GM18873 (cell line): ENCODE results near the gene NOTCH1.

ENCODE experiments used
- ATAC-seq: cut with Tn5 transposase; IDR thresholded peaks from one replicate; pipeline ENCODE4 v1.9.1; 2021; ENCODE audit warnings: mild to moderate bottlenecking, moderate library complexity, moderate number of reproducible peaks; ENCODE audit not compliant: unreplicated experiment, low FRiP score

NOTCH1 gene

DNA sequence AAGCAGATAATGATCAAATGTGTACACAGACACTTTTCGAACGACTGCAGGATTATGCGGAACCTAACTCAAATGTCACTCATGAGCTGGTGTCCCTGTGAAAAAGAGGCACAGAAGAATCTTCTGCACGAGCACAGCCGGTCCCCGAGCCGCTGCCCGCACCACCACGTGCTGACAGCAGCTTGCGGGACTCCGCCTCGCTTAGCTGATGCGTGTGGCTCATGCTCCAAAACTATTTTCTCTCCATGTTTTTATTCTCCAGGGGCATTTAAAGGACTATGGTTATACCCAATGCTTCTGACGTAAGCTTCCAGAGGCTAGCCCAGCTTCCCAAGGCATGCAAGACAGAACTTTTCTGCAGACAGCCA, 72.5 kb downstream of the NOTCH1 start:
- ATAC-seq = no peak

DNA sequence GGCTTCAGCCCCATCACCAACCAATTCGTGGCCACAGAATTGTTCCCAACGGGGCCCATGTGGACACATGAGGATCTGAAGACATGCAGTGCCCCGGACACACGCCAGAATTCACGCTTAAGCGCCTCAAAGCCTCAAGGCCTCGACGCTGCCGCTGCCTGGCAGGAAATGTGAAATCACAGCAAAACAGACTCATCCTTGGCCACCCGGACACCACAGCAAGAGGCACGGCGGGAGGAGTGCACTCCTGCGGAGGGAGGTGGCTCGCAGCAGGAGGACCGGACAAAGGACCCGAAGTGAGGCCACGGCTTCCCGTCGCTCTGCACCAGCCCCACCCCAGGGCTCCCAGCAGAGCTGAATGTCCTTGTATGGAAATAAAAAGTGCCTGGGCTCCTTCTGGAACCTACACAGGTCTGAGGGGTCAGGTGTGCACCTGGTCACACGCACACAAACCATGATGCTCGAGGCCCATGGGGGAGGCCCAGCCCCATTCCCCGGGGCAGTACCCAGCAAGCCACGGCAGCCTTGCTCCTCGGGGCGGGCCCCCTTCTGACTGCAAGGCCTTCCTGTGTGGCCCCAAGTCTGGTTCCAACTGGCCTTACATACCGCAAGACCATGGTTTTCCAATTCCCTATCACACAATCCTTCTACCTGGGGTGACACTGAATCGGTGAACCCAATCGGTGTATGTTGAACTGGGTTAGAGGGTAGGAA, 73.1 kb downstream of the NOTCH1 start:
- ATAC-seq = no peak

DNA sequence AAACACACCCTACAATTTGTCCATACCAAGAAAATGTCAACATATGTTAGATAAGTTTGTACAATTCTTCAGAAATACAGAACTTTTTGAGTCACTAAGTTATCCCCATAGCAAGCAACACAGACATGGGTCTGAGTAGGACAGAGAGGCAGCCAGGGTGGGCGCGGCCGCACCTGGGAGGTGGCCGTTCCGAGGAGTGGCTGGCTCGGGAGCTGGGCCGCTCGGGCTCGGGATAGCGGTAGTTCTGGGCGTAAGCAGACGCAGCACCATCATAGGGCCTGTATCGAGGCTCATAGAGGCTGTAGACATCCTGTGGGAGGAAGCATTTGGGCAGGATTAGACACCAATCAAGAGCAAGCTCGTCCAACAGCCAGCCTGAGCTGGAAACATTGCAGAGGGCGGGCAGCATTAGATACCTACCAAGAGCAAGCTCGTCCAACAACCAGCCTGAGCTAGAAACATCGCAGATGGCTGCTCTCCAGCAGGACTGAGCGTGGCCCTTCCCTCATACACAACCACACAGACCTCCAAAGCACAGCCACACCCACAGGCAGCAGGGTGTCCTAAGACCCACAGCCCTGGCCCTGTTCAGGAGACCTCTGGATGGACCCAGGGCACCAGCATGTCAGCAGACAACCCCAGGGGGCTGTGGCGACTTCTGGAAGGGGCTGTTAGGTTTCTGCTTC, 73.9 kb downstream of the NOTCH1 start:
- ATAC-seq = no peak

DNA sequence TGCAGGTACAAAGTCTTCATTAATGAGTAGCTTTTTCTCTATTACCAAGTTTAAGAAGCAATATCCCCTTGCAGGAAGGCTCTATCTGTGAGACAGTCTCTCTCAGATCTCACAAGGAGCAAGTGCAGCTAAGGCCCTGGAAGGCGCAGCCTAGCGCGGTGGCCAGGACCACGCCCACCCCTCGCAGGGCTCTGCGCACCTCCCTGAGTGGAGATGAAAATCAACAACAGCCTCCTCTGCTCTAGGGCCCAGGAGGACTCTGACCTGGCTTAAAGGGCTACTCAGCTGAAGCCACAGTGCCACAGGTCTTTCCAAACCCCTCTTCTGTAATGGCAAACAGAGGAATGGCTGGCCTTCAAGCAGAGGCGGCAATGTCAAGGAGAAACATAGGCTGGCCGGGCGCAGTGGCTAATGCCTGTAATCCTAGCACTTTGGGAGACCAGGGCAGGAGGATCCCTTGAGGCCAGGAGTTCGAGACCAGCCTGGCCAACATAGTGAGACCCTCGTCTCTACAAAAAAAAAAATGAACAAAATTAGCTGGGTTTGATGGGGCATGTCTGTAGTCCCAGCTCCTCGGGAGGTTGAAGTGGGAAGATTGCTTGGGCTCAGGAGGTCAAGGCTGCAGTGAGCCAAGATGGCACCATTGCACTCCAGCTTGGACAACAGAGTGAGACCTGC, 74.9 kb downstream of the NOTCH1 start:
- ATAC-seq = no peak

DNA sequence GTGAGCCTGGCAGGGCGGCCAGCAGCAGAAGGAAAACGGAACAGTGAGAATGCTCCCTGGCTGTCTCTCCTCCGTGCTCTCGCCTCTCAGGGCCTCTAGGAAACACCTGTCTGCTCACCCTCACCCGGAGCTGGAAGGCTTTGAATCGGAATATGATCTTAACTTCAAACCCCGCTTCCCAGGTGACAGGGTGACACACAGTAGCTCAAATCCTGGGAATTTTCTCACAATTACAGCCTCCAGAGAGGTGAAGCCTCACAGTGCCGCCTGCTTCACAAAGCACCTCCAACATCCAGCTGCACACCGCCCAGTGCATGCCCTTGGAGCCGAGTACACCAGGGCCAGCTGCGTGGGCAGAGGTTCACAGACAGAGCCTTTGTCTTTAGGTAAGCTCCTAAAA, 75.5 kb downstream of the NOTCH1 start:
- no peak for ATAC-seq

DNA sequence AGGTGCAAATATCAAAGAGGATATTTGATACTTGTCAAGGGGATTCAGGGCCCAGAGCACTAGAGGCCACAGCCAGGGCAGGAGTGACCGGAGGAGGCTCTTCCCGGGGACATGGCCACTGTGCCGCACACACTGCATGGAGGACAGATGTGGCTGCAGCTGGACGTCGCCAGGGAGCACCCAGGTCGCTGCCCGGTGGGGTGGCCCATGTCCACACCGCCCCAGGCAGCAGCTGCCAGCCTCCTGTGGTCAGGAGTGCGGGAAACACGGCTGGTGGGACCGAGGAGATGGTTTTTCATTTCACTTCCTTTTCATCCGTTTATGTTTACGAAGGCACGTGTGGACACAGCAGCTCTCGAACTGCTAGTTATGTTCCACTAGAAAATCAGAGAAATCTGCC, 78.1 kb downstream of the NOTCH1 start:
- no peak for ATAC-seq

DNA sequence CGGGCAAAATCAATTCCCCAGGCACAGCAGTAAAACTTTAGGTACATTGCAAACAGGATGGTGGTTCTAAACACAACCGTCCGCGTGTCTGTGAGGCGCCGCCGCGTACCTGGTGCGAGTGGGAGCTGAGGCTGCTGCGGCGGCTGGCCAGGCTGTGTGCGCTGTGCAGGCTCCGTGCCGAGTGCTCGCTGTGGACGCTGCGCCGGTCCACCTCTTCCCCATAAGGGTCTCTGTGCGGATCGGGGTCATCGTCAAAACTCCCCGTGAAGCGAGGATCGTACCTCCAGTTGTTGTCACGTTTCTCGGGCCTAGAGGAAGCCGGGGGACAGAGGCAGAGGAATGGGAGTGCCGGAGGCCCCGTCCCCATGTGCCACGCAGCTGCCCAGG, 79.7 kb downstream of the NOTCH1 start:
- ATAC-seq = no peak

DNA sequence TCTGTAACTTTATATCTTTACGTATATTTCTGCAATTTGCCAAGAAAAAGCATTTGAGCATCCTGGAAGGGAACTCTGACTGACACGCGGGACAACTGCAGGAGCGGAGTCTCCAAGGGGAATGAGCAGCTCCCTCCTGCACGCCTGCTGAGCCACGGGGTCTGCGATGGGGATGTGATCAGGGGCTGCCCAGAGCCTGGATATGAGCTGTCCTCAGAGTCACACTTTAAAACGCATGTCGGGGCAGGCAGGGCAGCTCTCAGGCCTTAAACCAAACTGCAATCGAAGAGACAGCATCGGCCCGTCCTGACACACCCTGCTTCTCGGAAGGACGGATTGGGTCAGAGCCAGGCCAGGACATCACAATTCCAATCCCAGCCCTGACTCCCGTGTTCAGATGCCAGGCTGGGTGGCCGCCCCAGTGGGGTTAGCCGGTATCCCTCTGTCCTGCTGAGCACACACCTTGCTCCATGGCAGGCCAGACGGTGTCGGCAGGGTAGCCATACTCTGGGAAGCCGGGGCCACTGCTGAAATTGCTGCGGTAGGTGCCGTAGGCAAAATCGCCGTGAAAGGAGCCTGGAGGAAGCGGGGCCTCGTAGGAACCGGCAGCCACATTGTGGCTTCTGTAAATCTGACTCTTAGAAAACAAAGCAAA, 80.2 kb downstream of the NOTCH1 start:
- ATAC-seq = no peak

DNA sequence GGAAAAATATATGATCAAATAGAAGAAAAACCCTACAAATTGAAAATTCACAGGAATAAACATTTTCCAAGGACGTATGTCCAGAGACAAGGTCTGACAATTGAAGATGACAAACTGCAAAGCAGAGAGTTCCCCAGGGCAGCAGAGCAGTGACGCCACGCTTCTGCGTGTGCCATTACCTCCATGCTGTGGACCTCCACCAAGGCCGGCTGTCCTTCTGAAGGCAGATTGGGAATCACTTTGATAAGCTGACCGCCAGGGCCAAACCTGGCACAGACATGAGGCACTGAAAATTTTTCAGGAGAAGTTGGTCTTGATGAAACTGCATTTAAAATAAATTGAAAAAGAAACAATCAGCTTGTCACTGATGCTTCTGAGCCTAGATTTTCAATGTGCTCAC, 81.6 kb downstream of the NOTCH1 start:
- ATAC-seq = no peak

DNA sequence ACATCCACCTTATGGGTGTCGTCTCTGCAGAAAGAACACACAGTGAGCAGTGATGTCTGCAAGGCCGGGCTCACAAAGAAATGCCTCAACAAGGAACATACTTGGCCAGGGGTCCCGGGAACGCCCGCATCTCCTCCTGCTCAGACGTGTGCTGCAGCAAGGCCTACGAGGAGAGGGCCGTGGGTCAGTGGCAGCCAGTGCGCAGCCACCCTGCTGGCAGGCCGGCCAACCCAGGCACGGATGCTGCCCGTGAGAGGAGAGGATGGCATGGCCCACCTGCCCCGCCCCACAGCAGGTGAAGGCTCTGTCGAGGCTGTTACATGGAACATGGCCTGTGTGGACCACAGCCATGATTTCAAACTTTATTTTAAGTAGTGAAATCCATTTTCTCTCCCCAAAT, 82.3 kb downstream of the NOTCH1 start:
- ATAC-seq = no peak

DNA sequence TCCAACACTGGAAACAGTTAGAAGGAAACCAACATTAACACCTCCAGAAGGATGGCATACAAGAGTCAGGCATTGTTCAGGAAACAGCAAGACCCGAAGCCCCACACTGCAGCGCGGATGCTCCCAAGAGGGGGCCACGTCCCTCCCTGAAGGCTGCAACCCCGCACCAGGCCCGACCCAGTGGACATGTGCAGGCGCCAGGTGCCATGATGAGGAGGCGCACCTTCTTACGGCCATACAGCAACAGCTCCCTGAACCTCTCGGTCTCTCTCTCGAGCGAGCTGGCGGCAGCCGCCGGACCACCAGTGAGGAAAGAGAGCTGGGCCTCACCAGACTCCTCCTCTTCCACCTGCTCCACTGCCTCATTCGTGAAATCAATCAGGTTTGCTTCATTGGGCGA, 83.2 kb downstream of the NOTCH1 start:
- no peak for ATAC-seq

DNA sequence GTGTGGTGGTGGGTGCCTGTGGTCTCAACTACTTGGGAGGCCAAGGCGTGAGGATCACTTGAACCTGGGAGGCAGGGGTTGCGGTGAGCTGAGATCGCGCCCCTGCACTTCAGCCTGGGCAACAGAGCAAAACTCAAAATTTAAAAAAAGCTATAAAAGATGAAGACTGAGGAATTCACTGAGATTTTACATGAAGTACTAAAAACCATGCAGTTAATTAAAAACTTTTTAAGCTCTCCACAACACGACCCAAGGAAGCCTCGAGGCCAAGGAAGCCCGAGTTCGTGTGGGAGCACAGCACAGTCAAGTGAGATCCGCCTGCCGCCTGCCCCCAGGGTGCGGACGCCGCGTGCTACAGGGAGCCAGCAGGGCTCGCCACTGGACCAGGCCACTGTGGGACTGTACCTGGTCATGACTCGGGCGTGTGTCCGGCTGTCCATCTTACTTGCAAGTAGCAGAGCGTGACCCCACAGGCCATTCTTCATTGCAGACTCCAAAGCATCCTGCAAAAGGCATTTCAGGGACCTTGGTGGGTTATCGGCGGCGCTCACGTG, 85.0 kb downstream of the NOTCH1 start:
- ATAC-seq = no peak

DNA sequence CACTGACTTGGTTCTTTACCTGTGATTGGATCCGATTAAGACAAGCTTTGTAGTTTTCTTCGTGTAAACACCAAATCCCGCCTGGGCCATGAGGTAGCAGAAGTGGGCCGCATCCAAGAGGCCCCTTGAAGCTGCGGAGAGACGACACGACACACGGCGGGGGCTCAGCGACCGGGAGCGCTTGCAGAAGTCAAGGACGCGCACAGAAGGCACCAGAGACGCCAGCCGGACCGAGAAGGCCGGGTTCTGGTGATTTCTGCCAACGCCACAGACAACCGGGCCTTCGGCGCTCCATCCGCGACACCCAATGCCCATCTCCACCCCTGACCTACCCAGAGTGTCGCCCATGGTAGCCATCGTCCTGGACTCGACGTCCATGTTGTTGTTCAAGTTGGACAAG, 86.4 kb downstream of the NOTCH1 start:
- no peak for ATAC-seq

DNA sequence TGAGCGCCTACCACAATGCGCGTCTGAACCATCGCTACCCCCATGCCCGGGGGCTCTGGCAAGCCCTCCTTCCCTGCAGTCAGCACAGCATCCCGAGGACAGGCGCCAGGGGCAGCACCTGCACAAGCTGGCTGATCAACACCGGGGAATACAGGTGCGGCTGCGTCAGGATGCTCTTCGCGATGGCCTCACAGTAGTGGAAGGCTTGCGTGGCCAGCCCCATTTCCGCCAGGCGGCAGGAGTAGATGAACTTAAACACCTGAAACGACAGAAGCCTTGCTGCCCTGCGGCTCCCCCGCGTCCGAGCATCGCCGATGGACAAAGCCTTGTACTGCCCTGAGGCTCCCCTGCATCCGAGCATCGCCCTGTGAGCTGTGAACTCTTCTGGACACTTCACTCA, 88.5 kb downstream of the NOTCH1 start:
- no peak for ATAC-seq

DNA sequence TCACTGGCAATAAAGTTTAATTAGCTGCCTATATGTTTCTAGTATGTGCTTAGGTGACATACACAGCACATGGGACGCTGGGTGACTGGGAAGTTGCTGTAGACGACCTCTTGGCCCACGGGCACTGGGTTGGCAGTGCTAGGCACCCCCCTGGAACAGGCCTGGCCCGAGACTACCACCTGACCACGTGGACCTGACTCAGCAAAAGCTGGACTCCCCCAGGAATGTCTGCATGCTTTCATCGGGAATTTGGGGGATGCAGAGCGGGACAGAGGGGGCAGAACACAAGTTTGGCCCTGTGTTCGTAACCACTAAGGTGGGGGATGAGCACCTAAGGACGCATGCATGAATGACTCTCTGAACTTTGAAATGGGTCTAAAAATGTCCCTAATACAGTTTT, 89.6 kb downstream of the NOTCH1 start:
- no peak for ATAC-seq

DNA sequence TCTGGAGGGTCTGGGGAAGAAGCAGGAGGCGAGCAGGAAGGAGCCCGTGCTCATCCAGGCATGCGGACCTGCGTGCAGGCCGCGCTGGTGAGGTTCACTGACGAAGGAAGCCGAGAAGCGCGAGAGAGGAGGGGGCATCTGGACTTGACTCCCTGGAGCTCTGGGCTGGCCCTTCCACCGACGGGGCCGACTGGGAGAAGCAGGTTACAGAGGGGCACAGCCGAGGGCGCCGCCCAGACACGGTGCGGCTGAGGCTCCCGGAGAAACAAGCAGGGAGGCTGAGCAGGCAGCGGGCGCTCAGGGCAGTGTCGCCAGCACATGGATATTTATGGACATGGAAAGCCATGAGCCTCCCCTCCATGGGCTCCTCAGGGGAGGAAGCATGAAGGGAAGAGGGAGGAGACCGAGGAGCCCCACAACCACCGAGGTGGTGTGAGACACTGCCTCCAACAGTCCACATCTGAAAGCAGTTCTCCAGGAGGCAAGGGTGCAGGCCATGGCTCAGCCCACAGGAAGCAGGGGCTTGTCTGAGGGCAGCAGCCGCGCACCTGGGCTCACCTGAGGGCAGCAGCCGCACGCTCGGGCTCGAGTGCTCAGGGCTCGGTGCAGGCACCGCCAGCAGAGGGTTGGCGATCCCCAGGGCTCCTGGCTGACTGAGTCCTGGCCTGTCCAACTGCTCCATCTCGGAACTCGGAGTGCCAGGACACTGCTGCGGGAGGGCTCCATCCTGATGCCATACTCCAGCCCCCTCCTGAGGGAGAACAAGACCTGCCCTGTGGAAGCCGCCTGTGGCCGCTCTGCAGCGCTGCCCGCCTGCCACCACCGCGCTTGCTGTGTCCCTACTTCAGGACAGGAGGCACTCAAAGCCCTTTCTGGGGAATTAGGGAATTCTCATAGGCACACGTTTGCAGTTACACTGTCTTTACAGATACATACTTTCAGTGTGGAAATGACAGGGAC, 90.5 kb downstream of the NOTCH1 start:
- no peak for ATAC-seq

DNA sequence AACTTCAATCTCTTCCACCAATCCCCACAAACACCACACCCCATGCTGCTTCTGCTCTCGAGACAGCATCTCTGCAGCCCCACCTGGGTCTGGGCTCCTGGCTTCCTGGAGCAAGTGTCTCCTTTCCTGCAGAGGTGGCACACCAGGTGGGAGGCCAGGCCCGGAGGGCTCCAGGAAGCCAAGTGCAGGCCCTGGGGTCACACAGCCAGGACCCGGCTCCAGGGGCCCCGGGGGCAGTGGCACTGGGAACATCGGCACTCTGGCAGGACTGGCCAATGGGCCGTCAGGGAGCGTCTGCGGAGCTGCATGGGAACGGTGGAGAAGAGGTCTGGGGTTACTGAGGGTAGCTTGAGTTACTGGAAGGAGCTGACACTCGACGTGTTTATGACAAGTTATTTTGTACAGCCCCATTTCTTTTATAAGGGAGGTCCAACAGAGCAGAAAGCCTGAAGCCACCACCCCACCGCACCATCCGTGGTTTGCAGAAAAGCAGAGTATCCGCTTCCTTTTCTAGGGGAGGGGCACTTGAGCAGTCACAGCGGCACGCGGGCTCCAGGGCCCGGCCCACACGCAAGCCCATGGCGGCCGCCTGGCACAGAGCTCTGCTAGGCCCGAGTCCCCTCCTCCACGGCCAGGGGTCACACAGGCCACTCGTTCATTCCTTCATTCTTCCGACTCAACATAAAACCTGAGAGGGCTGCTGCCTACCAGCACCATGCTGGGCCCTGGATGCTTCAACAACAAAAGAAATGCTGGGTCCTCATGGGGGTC, 91.6 kb downstream of the NOTCH1 start:
- no peak for ATAC-seq

DNA sequence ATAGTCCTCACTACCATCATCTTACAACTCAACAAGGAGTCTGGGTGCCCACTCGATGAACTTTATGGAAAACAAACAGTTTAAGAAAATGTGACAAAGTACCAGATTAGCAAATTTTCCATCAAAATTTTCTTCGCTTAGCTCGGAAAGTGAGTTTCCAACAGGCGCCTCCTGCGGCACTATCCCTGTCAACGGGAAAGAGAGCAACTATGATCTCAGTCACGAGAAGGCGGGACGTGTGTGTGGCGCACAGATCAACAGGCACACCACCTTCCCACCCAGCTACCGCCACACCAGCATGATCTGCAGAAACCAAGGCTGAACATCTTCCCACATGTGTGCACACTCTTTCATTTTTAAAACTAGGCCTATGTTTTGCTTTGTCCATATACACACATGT, 92.5 kb downstream of the NOTCH1 start:
- ATAC-seq = no peak

DNA sequence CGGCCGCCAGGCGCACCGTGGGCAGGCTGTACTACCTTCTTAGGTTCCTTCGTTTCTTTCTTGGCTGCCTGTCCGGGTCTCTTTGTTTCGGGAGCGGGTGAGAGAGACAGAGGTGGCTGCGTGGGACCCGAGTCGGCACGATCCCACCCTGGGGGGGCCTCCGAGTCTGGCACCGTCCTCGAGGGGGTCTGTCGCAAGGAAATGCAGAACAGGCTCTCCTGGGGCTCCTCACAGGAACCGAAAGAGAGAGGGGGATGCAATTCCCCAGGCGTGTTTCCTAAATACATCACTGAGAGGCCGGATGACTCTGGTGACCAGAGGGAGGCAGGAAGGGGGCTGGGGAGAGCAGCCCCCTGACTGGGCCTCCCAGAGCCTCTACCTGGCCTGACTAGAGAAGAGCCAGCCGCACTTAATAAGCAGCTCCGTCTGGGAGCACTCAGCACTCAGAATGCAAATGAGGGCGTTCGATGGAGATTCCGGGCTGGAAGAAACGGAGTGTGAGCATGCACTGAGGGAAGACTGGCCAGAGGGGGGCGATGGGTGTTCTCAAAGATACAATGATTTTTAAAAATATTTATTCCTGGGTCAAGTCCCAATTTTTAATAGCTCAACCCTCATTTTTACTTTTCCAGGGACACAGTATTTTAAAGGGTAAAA, 94.5 kb downstream of the NOTCH1 start:
- no peak for ATAC-seq
